Transverse colon (tissue), 3 donors: ENCODE data around the gene ENOX1.

Experiments
- POLR2A ChIP-seq: fragments of 450-650 bp; IDR thresholded peaks from one replicate; pipeline ENCODE4 v1.6.1; 2016; ENCODE audit warnings: antibody characterized with exemption, mild to moderate bottlenecking, moderate library complexity
- TF ChIP-seq, protein P1 (sequence below), 5 experiments: fragments of 200-600 bp in 3 of 5; fragments of 450-650 bp in 2 of 5; sonication (generic) in 3 of 5; IDR thresholded peaks; 1 replicate in 2 of 5; 2 replicates in 3 of 5; pipeline ENCODE4 v1.5.1; 2016 to 2017; ENCODE audit warnings: antibody characterized with exemption in 5 of 5, inconsistent platforms in 3 of 5, mild to moderate bottlenecking in 2 of 5, moderate library complexity in 1 of 5

DNA sequence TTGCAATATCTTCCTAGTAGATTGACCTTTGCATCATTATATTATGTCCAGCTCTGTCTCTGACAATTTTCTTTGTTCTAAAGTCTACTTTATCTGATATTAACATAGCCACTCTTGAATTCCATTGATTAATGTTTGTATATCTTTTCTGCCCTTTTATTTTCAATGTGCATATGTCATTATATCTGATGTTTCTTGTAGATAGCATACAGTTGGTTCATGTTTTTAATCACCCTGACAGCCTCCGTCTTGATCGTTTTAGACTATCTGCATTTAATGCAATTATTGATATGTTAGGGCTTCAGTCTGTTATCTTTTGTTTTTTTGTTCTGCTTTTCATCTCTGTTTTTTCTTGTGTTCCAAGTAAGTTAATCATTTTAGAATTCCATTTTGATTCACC is 159.8 kb downstream of the ENOX1 start:
- no peak for TF ChIP-seq POLR2A
- TF ChIP-seq, protein P1, sequence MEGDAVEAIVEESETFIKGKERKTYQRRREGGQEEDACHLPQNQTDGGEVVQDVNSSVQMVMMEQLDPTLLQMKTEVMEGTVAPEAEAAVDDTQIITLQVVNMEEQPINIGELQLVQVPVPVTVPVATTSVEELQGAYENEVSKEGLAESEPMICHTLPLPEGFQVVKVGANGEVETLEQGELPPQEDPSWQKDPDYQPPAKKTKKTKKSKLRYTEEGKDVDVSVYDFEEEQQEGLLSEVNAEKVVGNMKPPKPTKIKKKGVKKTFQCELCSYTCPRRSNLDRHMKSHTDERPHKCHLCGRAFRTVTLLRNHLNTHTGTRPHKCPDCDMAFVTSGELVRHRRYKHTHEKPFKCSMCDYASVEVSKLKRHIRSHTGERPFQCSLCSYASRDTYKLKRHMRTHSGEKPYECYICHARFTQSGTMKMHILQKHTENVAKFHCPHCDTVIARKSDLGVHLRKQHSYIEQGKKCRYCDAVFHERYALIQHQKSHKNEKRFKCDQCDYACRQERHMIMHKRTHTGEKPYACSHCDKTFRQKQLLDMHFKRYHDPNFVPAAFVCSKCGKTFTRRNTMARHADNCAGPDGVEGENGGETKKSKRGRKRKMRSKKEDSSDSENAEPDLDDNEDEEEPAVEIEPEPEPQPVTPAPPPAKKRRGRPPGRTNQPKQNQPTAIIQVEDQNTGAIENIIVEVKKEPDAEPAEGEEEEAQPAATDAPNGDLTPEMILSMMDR (IDR thresholded peaks at IDR 0.05) = no peak
